Fibroblast of pulmonary artery (primary cell): ENCODE results near the gene PIK3R3.

Experiments
- DNase-seq: peaks from one replicate; pipeline ENCODE4 v3.0.0-alpha.2; 2010; ENCODE audit warnings: low read depth
- H3K4me3 ChIP-seq: replicated peaks from 2 replicates; pipeline ENCODE4 v1.5.1; 2011; ENCODE audit warnings: low read depth, mild to moderate bottlenecking, control low read depth, low read length, moderate library complexity
- TF ChIP-seq, protein P1 (sequence below): IDR thresholded peaks from 2 replicates; pipeline ENCODE4 v1.5.1; 2011; ENCODE audit warnings: mild to moderate bottlenecking, control low read depth, low read length, inconsistent platforms; ENCODE audit errors: missing control alignments

The PIK3R3 gene

DNA sequence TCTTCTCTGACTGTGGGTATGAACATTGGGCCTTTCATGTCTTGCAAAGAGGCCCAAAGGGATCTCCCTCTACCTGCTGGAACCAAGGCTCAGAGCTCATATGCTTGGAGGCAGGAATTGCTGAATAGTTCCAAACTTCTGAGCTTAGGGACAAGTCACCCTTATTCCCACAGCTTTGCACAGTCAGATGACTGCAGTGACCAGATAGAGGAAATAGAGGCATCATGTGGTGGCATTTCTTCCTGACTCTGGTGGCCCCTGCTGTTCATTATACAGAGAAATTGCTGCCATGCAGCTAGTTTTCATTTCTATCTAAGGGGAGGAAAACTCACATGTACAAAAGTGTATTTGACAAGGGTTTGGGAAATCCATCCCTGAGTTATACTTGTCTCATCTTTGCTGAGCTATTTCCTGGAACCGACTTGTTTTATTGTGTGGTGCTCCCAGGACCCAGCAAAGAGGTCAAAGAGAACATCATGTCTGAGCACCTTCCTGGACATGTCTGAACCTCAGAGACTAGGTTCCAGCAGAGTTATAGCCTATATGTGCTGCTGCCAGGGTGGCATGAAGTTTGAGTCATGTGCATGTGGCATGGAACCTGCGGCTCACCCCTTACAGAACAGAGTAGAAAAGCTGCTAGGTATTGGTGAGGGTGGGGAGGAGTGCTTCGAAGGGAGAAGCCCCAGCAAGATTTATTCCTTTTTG is 131.2 kb downstream of the PIK3R3 start:
- H3K4me3 ChIP-seq: no peak overlapping the region
- no peak for DNase-seq
- TF ChIP-seq, protein P1, sequence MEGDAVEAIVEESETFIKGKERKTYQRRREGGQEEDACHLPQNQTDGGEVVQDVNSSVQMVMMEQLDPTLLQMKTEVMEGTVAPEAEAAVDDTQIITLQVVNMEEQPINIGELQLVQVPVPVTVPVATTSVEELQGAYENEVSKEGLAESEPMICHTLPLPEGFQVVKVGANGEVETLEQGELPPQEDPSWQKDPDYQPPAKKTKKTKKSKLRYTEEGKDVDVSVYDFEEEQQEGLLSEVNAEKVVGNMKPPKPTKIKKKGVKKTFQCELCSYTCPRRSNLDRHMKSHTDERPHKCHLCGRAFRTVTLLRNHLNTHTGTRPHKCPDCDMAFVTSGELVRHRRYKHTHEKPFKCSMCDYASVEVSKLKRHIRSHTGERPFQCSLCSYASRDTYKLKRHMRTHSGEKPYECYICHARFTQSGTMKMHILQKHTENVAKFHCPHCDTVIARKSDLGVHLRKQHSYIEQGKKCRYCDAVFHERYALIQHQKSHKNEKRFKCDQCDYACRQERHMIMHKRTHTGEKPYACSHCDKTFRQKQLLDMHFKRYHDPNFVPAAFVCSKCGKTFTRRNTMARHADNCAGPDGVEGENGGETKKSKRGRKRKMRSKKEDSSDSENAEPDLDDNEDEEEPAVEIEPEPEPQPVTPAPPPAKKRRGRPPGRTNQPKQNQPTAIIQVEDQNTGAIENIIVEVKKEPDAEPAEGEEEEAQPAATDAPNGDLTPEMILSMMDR: no peak

DNA sequence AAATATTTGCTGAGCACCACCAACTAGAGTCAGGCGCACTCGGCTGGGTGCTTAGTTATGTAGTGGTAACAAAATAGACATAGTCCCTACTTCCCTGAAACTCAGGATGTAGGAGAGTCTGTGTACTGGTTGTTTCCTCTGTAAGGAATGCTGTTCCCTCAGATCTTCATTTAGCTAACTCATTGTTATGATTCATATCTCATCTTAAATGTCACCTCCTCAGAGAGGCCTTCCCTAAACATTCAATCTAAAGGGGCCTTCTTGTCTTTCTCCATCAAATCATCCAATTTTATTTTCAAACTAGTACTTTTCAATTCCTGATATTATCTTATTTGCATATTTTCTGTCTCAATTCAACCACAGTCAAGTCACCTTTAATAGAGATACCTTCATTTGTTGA is 132.9 kb downstream of the PIK3R3 start:
- TF ChIP-seq, protein P1: no peak
- no peak for DNase-seq
- H3K4me3 ChIP-seq: no peak overlapping the region

DNA sequence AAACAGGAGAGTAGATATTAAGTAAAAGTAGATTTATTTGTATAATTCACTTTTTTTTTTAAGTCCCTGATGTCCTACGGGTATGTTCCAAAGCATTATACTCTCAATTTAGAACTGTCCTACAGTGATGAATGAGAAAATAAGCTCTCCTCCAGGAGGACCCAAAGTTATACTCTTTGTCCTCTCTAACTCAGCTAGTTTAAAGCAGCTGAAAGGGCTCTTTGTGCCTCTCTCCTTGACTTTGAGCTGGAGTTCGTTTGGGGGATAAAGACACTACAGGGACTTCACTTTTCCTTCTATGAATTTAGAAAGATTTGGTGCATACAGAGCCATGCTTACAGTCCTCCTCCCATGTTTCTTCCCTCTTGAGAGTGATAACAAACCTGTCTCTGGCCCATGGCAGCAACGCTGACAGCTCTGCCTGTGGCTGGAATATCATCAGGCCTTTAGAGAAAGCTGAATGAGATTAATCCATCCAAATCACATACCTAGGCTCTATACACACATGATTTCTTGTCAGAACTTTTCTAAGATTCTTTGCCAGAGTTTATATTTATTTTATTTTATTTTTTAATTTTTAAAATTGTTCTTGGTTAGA is 134.3 kb downstream of the PIK3R3 start:
- no peak overlapping the region for H3K4me3 ChIP-seq
- TF ChIP-seq, protein P1: no peak
- no peak for DNase-seq

DNA sequence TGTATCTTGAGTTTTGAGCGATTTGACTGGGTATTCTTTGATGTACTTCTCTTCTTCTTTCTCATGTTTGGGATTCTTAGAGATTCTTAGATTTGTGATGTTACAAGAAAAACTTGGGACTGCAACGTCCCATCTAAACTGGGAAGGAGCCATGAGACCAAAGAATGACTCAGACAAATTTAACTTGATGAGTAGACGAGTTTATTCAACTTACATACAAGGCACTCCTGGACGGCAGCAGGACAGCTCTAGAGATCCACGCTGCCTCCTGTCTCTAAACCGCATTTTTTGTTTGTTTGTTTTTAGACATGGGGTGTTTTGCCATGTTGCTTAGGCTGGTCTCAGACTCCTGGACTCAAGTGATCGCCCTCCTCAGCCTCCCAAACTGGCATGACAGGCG is 137.1 kb downstream of the PIK3R3 start:
- no peak for DNase-seq

DNA sequence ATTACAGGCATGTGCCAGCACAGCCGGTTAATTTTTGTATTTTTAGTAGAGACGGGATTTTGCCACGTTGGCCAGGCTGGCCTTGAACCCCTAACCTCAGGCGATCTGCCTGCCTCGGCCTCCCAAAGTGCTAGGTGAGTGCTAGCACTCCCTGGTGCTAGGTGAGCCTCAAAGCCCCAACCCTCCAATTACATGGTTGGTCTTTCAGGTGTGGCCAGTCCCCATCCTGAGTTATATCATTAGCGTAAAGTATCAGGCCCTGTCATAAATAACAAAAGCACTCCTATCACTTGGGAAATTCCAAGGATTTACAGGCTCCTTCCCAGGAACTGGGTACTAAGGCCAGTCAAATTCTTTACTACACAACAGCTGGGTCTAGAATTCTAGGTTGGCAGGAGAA is 138.0 kb downstream of the PIK3R3 start:
- TF ChIP-seq, protein P1: no peak
- no peak overlapping the region for H3K4me3 ChIP-seq
- no peak for DNase-seq

More for the DNA sequence above, 137.1 kb downstream of the PIK3R3 start:
- TF ChIP-seq, protein P1: no peak
- H3K4me3 ChIP-seq: no peak overlapping the region
